ES-I3 (cell line): Measurements from ENCODE around the gene SND1.

Source experiments
- H3K36me3 ChIP-seq: 2 replicates; pipeline ENCODE4 v1.6.1; 2013; ENCODE audit warnings: mild to moderate bottlenecking, low read length, control low read depth, moderate library complexity; ENCODE audit not compliant: insufficient read depth
- H3K4me1 ChIP-seq: 2 replicates; pipeline ENCODE4 v1.6.1; 2013; ENCODE audit warnings: mild to moderate bottlenecking, control low read depth, low read length; ENCODE audit not compliant: insufficient read depth
- H3K9ac ChIP-seq: 2 replicates; pipeline ENCODE4 v1.6.1; 2013; ENCODE audit warnings: low read depth, mild to moderate bottlenecking, low read length, moderate library complexity
- H3K9me3 ChIP-seq: 2 replicates; pipeline ENCODE4 v1.6.1; 2013; ENCODE audit warnings: mild to moderate bottlenecking, low read length, moderate library complexity; ENCODE audit not compliant: control insufficient read depth, insufficient read depth

SND1 gene

GRCh38 chr7:128137181-128137580 lies 485.2 kb downstream of the SND1 start:
- no peak overlapping the region; the same call in 1 of the 2 replicates for H3K9ac ChIP-seq
- no peaks in the 10 kb centered on the region for H3K4me1 ChIP-seq
- H3K36me3 ChIP-seq = no peaks in the 10 kb centered on the region
- H3K9me3 ChIP-seq = peaks cover 6% of the 10 kb centered on the region; the same call in 1 of the 2 replicates

GRCh38 chr7:128139406-128139805 lies 487.4 kb downstream of the SND1 start:
- no peaks in the 10 kb centered on the region for H3K36me3 ChIP-seq
- no peak overlapping the region for H3K9ac ChIP-seq
- no peaks in the 10 kb centered on the region for H3K4me1 ChIP-seq
- peaks cover 9% of the 10 kb centered on the region; the same call in 1 of the 2 replicates for H3K9me3 ChIP-seq

GRCh38 chr7:128141683-128142195 lies 489.7 kb downstream of the SND1 start:
- H3K4me1 ChIP-seq = no peaks in the 10 kb centered on the region; the same call in 1 of the 2 replicates
- peaks cover 9% of the 10 kb centered on the region; the same call in 1 of the 2 replicates for H3K9me3 ChIP-seq

More at GRCh38 chr7:128141683-128142195, 489.7 kb downstream of the SND1 start:
- no peaks in the 10 kb centered on the region for H3K36me3 ChIP-seq
- H3K9ac ChIP-seq = no peak overlapping the region
